Suprapubic skin (tissue), 4 donors: Measurements from ENCODE around the gene STPG3.

Experiments
- EP300 ChIP-seq: sonication (generic); formaldehyde crosslinking; IDR thresholded peaks from one replicate; pipeline ENCODE4 v1.6.1; 2017; ENCODE audit warnings: antibody characterized with exemption
- POLR2A ChIP-seq, 2 donors: fragments of 450-650 bp; IDR thresholded peaks; one replicate each; pipeline ENCODE4 v1.6.1; 2017; ENCODE audit warnings: antibody characterized with exemption in 2 of 2, mild to moderate bottlenecking in 2 of 2, moderate library complexity in 2 of 2
- POLR2AphosphoS5 ChIP-seq, 3 donors: sonication (generic); formaldehyde crosslinking; IDR thresholded peaks; one replicate each; pipeline ENCODE4 v1.6.1; 2017; ENCODE audit warnings: antibody characterized with exemption in 3 of 3
- TF ChIP-seq, protein P1 (sequence below), 2 donors: fragments of 200-600 bp in 1 of 2; fragments of 450-650 bp in 1 of 2; sonication (generic) in 1 of 2; IDR thresholded peaks; one replicate each; pipeline ENCODE4 v1.5.1; 2016 to 2019; ENCODE audit warnings: antibody characterized with exemption in 2 of 2, mild to moderate bottlenecking in 1 of 2, moderate library complexity in 1 of 2

DNA sequence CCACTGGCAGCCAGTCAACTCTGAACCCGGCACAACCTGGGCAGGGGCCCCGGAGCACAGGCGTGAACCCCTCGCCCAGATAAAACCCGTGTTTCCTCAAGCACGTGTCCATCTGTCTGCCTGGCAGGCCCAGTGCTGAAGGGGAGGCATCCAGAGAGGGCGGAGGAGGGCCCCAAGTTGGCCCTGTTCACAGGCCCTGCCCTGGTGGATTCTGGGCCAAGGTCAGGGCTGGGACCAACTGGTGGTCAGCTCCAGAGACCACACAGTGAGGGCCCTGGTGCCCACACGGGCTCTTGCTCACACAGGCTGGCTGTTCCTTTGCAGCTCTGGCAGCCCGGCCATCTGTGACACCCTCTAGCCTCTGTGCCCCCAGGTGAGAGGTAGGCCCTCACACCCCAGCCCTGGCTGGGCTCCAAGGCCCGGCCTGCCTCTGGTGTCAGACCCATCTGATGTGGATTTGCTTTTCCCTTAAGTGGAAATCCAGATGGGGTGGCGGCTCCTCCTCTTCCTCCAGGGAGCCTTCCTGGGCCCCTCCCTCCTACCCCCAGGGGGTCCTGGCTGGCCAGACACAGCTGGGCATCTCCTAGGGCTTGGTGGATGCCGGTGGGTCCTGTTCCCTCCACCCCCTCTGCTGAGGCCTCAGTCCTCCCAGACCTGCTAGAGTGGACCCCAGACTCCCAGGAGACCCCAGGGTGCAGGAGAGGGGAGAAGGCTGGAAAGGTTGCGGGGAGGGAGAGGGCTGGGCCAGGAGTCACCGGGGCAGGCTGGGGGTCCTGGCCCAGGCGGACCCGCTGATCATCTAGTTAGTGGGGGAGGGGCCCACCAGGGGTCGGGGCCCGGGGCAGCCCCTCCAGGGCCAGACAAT lies 525 bp upstream of the STPG3 start:
- TF ChIP-seq, protein P1, sequence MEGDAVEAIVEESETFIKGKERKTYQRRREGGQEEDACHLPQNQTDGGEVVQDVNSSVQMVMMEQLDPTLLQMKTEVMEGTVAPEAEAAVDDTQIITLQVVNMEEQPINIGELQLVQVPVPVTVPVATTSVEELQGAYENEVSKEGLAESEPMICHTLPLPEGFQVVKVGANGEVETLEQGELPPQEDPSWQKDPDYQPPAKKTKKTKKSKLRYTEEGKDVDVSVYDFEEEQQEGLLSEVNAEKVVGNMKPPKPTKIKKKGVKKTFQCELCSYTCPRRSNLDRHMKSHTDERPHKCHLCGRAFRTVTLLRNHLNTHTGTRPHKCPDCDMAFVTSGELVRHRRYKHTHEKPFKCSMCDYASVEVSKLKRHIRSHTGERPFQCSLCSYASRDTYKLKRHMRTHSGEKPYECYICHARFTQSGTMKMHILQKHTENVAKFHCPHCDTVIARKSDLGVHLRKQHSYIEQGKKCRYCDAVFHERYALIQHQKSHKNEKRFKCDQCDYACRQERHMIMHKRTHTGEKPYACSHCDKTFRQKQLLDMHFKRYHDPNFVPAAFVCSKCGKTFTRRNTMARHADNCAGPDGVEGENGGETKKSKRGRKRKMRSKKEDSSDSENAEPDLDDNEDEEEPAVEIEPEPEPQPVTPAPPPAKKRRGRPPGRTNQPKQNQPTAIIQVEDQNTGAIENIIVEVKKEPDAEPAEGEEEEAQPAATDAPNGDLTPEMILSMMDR (IDR thresholded peaks at IDR 0.05): no peak
- TF ChIP-seq EP300: no peak
- TF ChIP-seq POLR2A (IDR thresholded peaks at IDR 0.05): no peak
- TF ChIP-seq POLR2AphosphoS5 (IDR thresholded peaks at IDR 0.05): no peak
